NOMO-1 (cell line): ENCODE data around the gene TLR1.

Experiments used
- DNase-seq, 2 experiments: peaks; one replicate each; lab custom pipeline; 2025; ENCODE audit not compliant: unreplicated experiment in 2 of 2; lab: John Stamatoyannopoulos, UW

The TLR1 gene, protein sequence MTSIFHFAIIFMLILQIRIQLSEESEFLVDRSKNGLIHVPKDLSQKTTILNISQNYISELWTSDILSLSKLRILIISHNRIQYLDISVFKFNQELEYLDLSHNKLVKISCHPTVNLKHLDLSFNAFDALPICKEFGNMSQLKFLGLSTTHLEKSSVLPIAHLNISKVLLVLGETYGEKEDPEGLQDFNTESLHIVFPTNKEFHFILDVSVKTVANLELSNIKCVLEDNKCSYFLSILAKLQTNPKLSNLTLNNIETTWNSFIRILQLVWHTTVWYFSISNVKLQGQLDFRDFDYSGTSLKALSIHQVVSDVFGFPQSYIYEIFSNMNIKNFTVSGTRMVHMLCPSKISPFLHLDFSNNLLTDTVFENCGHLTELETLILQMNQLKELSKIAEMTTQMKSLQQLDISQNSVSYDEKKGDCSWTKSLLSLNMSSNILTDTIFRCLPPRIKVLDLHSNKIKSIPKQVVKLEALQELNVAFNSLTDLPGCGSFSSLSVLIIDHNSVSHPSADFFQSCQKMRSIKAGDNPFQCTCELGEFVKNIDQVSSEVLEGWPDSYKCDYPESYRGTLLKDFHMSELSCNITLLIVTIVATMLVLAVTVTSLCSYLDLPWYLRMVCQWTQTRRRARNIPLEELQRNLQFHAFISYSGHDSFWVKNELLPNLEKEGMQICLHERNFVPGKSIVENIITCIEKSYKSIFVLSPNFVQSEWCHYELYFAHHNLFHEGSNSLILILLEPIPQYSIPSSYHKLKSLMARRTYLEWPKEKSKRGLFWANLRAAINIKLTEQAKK

DNA sequence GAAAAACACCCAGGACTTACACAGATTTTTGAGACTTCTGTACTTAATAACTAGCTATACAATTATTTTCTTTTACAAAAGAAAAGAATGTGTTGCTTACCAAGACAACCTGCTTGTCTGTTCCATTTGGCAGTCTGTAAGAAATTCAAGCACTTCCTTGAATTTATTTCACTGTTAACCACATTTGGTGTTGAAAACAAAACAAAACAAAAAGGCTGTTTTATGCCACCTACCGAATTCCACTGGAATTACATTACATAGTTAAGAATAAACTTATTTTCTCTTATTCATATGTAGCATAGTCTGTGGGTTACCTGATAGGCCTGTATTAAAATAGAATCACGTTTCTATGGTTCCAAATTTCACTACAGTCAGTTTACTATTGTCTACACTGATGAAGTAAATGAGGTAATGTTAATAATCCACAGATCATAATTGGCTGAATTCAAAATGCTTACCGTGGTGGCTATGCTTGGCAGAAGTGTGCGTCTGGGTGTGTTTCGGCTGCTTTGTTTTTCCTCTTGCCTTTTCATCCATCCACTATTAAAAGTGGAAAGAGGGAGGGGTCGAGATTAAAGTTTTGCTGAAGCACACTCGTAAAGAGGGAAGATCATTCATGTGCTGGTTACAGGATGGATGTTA, at the start of gene TLR1:
TLR1 (minus strand) TSS at position 138 of the 642 bp plus-strand sequence. CDS start 5,960 bp downstream, outside the sequence.
- peak; percentile 8 to 79 for DNase-seq

DNA sequence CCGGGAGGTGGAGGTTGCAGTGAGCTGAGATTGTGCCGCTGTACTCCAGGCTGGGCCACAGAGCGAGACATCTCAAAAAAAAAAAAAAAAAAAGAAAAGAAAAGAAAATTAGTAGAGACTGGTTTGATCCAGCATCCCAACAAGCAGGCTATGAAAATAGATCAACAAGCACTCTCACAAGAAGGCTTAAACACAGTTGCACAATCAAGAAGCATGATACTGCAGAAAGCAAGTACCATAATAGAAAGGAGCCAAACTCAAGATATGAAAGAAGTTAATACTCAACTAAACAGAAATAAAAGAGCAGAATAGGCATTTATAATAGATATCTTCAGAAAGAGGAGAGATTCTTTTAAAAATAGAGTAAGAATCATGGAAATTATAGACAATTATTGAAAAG, 41.4 kb upstream of the TLR1 start:
- peak in 1 of 2 experiments; percentile 59 for DNase-seq

DNA sequence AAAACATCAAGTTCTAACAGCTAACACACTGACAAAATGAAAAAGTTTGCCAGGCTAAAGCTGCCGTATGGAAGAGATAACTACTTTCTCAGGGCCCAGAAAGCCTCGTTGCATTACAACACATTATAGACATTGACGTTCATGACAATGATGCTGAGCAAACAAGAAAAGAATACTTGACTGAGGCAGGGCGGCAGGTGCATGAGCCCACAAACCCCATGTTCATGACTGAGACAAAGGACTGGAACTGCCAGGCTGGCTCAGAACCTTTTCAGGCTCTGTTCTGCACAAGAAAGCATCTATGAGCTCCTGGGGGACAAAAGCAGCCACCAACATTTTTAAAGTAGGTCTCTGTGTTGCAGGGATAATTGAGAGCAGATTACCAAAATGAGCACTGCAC, 38.4 kb upstream of the TLR1 start:
- DNase-seq, result no peak

DNA sequence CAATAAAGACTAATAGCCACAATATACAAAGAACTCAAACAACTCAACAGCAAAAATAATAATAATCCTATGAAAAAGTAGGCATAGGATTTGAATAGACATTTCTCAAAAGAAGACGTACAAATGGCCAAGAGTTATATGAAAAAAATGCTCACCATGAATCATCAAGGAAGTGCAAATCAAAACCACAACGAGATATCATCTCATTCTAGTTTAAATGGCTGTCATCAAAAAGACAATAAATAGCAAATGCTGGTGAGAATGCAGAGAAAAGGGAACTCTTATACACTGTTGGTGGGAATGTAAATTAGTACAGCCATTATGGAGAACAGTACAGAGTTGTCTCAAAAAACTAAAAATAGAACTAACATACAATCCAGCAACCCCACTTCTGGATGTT, 33.3 kb upstream of the TLR1 start:
- peak in 1 of 2 experiments; percentile 28 for DNase-seq

DNA sequence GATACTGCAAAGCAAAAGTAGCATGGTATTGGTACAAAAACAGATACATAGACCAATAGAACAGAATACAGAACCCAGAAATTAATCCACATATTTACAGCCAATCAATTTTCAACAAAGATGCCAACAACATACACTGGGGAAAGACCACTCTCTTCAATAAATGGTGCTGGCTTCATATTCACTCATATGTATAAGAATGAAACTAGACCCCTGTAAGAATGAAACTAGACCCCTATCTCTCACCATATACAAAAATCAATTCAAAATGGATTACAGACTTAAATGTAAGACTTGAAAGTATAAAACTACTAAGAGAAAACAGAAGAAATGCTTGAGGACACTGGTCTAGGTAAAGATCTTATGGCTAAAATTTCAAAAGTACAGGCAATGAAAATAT, 32.7 kb upstream of the TLR1 start:
- no peak for DNase-seq

DNA sequence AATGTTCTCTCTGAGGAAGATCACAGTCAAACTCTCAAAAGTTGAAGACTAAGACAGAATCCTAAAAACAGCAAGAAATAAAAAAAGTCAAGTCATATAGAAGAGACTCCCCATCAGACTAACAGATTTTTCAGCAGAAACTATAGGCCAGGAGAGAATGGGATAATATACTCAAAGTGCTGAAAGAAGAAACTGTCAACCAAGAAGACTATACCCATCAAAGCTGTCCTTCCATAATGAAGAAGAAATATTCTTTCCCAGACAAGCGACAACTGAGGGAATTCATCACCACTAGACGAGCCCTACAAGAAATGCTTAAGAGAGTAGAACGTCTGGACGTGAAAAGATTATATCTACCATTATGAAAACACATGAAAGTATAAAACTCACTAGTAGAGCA, 30.0 kb upstream of the TLR1 start:
- DNase-seq, result no peak

DNA sequence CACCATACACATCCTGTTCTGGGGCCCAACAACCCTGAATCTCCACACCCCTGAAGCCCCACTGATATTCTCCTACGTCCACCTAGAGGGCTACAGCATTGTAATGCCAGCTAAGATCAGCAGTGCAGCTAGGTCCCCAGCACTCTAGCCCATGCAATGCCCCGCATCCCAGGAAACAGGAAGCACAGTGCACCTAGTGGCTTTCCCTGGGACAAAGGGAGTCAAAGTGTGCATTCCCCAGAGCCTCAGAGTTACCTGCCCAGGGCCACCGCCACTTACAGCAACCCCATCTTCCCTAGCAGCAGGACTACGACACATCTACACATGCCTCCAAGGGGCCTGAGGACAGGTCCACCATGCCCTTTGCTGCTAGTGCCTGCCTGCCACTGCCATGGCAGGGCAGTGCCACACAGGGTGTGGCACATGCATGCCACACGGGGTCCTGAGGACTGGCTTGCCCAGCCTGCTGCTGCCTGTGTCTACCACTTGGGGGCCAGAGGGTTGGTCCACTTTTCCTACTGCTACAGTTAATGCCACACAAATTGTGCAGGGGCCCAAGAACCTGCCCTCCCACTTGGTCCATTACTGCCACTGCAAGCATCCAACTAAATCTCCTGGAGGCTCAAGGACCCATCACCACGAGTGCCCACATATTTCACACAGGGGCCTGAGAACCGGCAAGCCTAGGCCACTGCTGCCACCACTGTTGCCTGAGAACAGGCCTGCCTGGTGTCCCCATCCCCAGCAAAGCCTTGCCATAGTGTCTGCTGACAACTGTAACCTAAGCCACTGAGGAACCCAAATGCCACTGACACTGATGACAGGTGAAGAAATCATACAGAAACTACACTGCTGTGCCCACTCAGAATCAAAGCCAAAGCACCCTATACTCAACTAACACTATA, 28.3 kb upstream of the TLR1 start:
- DNase-seq, result no peak

DNA sequence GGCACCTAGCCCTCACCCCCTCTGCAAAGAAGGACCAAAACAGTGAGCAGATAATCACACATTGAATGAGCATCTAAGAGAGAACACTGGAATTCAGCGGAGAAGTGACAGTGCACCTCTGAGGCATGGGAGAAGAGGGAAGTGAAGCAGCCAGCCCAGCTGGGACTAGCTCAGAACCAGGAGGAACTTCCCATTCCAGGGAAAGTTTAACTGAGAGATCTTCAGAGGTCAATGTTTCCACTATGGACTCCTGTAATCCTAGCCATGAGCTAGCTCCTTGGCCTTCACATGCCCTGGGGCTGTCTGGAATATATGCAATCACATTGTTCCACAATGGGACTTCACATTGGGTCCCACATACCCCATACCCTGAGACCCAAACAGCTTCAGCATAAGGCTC, 27.6 kb upstream of the TLR1 start:
- no peak for DNase-seq

DNA sequence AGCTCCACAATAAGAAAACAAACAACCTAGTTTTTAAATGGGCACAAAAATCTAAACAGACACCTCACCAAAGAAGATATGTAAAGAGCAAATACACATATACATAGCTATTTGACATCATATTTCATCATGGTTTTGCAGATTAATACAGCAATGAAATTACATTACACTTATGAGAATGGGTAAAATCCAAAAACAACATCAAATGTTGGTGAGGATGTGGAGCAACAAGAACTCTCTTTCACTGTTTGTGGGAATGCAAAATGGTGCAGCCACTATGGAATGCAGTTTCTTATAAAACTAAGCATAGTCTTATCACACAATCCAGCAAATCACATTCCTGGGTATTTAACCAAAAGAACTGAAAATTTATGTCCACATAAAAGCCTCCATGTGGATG, 27.1 kb upstream of the TLR1 start:
- DNase-seq, result no peak

DNA sequence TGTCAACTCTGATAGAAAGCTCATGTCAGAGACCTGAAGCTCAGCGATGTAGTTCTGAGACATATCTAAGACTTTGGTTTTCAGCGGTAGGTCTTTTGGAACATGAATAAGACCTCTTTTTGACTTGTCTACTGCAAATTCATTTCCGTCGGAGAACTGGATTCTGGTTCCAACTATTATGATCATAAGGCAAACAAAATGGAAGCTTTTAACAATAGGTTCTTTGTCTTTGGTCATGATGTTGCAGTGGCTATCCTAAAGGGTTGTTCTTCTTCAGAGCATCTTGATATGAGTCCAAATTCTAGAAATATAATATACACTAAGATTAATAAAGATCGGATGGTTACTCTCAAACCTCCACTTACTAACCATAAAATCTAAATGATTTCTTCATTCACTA, 24.6 kb upstream of the TLR1 start:
- no peak for DNase-seq

DNA sequence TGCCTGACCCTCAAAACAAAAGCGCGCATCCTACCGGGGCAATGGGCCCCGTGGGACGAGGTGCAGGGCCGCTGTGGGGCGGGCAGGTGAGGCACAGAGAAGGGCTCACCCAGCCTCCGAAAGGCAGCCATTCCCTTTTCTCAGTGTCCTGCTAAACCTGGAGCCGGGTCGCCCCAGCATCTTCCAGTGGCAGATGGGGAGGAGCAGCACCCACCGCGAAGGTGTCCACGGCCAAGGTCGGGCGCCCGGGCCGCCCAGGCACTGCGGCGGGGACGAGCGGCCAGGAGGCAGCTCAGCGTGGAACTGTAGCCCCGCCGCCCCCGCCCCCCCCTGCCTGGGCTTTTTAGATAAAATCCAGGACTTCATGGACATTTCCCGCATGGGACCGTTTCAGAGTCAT, 19.2 kb upstream of the TLR1 start:
- no peak for DNase-seq

DNA sequence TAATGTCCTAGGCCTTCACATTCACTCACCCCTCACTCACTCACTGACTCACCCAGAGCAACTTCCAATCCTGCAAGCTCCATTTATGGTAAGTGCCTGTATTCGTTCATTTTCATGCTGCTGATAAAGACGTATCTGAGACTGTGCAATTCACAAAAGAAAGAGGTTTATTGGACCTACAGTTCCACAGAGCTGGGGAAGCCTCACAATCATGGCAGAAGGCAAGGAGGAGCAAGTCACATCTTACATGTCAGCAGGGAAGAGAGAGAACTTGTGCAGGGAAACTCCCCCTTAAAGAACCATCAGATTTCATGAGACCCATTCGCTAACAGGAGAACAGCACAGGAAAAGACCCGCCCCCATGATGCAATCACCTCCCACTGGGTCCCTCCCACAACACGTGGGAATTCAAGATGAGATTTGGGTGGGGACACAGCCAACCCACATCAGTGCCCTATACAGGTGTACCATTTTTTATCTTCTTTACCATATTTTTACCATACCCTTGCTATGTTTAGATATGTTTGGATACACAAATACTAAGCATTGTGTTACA, 18.2 kb upstream of the TLR1 start:
- DNase-seq, result no peak

DNA sequence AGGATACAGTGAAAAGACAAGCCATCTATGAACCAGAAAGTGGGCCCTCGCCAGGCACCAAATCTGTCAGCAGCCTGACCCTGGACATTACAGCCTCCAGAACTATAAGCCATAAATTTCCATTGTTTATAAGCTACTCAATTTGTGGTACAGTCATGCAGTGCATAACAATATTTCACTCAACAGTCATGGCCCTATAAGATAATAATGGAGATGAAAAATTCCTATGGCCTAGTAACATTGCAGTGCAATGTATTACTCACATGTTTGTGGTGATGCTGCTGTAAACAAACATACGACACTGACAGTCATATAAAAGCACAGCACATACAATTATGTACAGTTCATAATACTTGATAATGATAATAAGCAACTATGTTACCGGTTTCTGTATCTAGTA, 17.1 kb upstream of the TLR1 start:
- no peak for DNase-seq

DNA sequence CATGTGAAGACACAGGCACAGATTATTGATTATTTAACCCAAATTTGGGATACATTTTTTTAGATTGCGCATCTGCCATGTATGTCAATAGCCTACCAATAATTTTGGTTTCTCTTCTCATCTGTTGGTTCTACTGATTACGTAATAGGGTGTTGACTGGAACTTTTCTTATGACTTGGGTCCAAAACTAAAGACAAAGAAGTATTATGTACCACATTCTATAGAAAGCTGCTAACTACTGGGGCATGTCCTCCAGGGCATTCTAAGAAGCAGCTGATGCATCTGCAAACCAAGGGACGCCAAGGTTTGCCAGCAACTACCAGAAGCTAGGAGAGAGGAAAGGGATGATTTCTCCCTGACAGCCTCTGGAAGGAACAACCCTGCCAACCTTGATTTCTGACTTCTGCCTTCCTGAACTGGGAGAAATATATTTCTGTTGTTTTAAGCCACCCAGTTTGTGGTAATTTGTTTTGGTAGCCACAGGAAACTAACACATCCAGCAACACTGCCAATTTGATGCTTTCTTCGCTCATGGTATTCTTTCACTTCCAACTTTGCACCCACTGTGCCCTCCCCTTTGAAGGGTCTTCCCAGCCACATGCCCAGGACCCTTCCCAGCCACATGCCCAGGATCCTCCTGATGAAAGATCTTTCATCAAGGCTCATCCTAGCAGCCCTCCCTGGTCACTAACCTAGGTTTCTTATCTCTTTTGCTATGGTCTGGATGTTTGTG, 15.9 kb upstream of the TLR1 start:
- DNase-seq, result no peak

DNA sequence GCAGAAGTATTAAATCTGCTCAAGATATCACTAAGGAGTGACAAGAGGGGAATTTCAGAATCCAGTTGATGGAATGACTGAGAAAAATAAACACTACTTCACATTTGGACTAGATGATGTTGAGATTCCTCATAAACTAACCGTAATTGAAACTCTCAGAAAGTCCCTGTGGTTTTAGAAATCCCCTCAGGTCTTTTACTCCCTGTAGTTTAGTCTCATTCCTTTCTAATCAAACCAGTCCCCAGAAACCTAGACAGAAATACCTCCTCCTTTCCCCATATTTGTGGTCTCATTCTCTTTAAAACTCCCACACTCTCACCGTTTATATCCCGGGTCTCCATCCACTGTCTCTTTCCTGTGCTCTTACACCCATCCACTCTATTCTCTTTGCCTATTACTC, 15.0 kb upstream of the TLR1 start:
- no peak for DNase-seq

DNA sequence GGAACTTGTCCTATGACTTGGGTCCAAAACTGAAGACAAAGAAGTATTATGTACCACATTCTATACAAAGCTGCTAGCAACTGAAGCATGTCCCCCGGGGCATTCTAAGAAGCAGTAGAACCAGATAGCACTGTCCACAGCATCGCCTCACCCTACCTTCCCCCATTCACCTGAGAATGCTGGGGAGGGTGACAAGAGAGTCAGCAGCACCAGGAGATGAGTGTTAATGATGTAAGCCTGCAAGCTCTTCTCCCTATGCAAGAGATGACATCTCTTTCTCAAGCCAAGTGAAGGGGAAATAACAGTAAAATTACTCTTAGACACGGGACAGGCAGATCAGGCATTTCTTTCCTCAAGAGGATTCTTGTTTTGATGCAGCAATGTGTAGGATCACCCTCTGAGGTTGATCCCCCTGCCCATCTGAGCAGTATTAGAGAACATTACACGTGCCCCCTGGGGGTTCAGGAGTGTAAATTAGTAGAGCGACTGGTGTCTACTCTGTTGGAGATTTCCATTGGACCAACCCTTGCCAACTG, 13.9 kb upstream of the TLR1 start:
- no peak for DNase-seq

DNA sequence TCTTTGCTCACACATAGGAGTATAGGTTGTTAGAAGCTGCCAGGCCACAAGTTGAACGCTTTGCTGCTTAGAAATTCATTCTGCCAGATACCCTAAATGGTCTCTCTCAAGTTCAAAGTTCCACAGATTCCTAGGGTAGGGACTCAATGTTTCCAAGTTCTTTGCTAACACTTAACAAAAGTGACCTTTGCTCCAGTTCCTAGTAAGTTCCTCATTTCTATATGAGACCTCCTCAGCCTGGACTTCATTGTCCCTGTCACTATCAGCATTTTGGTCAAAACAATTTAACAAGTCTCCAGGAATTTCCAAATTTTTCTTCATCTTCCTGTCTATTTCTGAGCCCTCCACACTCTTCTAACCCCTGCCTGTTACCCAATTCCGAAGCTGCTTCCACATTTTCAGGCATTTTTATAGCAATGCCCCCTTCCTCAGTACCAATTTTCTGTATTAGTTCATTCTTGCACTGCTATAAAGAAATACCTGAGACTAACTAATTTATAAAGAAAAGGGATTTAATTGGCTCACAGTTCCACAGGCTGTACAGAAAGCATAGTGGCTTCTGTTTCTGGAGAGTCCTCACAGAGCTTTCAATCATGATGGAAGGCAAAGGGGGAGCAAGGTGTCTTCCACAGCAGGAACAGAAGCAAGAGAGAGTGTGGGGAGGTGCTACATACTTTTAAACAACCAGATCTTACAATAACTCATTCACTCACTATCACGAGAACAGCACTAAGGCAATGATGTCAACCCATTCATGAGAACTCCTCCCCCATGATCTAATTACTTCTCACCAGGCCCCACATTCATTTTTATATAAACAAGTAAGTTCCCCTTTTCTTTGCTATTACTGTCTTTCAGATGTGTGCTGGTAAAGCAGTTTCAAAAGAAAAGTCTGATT, 11.5 kb upstream of the TLR1 start:
- peak; percentile 81 to 92 for DNase-seq

DNA sequence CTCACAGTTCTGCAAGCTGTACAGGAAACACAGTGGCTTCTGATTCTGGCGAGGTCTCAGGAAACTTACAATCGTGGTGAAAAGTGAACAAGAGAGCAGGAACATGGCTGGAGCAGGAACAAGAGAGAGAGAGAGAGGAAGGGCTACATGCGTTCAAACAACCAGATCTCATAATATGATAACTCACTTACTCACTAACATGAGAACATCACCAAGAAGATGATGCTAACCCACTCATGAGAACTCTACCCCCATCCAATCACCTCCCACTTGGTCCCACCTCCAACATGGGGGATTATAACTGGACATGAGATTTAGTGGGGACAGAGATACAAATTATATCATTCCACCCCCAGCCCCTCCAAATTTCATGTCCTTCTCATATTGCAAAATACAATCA, 9.8 kb upstream of the TLR1 start:
- DNase-seq, result no peak
